ENCODE results near the gene RPS18. TPM values are rescaled to one million over a fixed set of nuclear protein-coding genes. Genes with fewer than 3 reads are reported as not detected.

Gene RPS18
- total RNA-seq, 1 experiment from 2014 or later, result 4,062 TPM

- Histone ChIP-seq H3K4me1 (ENCODE audit: control insufficient read depth in 1 of 2, insufficient read depth in 2 of 2, low read length in 2 of 2) (peaks cover 43 to 62% of the 10 kb centered on the region in 2 experiments), H4K20me1 (ENCODE audit: insufficient read depth) (peaks cover 20% of the 10 kb centered on the region), H3K4me3 (replicated peaks in 1 of 2; ENCODE audit: low read depth in 1 of 2, low read length in 2 of 2) (no peak overlapping the region), H3K9me2 (ENCODE audit: insufficient read depth) (no peaks in the 10 kb centered on the region), H3K9me3 (ENCODE audit: control insufficient read depth in 1 of 2, insufficient read depth in 1 of 2, low read depth in 1 of 2, low read length in 2 of 2) (no peaks in the 10 kb centered on the region), H3K4me2 (ENCODE audit: low read length) (no peak overlapping the region), H3K79me2 (ENCODE audit: insufficient read depth, low read length) (peaks cover 31% of the 10 kb centered on the region), H3K27ac (ENCODE audit: low read depth, low read length) (peak overlapping the region; percentile 82), H3K27me3 (ENCODE audit: insufficient read depth, low read length) (no peaks in the 10 kb centered on the region), H2AFZ (ENCODE audit: low read depth, low read length, poor library complexity, severe bottlenecking) (no peak overlapping the region), H3K36me3 (ENCODE audit: control insufficient read depth in 1 of 2, insufficient read depth in 2 of 2, low read length in 2 of 2) (peaks cover 25 to 51% of the 10 kb centered on the region in 2 experiments), H3K9ac (ENCODE audit: low read length) (no peak overlapping the region)
- intact Hi-C loops (cut with micrococcal nuclease), result loop anchor here (1.0 kb wide), 1 partner anchor 67 kb away; no protein-coding TSS in a partner anchor
- no peak for DNase-seq (ENCODE audit: low read depth, low spot score)
- CTCF ChIA-PET, result interaction anchor here (1.3 to 1.8 kb wide), 2 partner anchors 21 to 129 kb away, joined by 3 to 9 read pairs; partner anchors contain the start of gene RGL2
- POLR2A ChIA-PET, result interaction anchor here (1.3 to 2.4 kb wide), 4 partner anchors 20 to 129 kb away, joined by 3 to 11 read pairs (median 6); no protein-coding TSS in a partner anchor
- TF ChIP-seq TCF7L2 (IDR thresholded peaks at IDR 0.05; ENCODE audit: borderline replicate concordance, extremely low read depth, insufficient read depth, insufficient read length) (no peak), POLR2A (IDR thresholded peaks at IDR 0.05; ENCODE audit: borderline replicate concordance, extremely low read depth, insufficient read depth, insufficient read length) (no peak), CEBPB (IDR thresholded peaks at IDR 0.05; ENCODE audit: low read depth) (no peak), POLR2AphosphoS5 (IDR thresholded peaks at IDR 0.05; ENCODE audit: low read depth, low read length) (no peak)
- RAD21 ChIA-PET (ENCODE audit: low non-redundant PET in 1 of 2, low total read pairs in 2 of 2, uncharacterized antibody in 2 of 2, unreplicated experiment in 2 of 2), result no interaction called here
- ATAC-seq, result no peak
- BruUV-seq (replicated peaks), result no TSS peak
Measured at GRCh38 chr6:33278392-33278741, 6.5 kb downstream of the RPS18 start.

- H3K4me1 ChIP-seq (ENCODE audit: control insufficient read depth in 1 of 2, insufficient read depth in 2 of 2, low read length in 2 of 2), result peaks cover 39 to 57% of the 10 kb centered on the region in 2 experiments
- H3K9me3 ChIP-seq (ENCODE audit: control insufficient read depth in 1 of 2, insufficient read depth in 1 of 2, low read depth in 1 of 2, low read length in 2 of 2), result no peaks in the 10 kb centered on the region
- RAD21 ChIA-PET (ENCODE audit: low non-redundant PET in 1 of 2, low total read pairs in 2 of 2, uncharacterized antibody in 2 of 2, unreplicated experiment in 2 of 2), result no interaction called here
- no peak overlapping the region for H3K9ac ChIP-seq (ENCODE audit: low read length)
- CTCF ChIA-PET, result interaction anchor here (1.2 to 1.3 kb wide), 2 partner anchors 10 to 128 kb away, joined by 3 to 5 read pairs; partner anchors contain the start of genes PFDN6 and WDR46
- BruUV-seq (replicated peaks), result no TSS peak
- ATAC-seq (no peak), DNase-seq (ENCODE audit: low read depth, low spot score) (no peak)
- H3K79me2 ChIP-seq (ENCODE audit: insufficient read depth, low read length), result peaks cover 27% of the 10 kb centered on the region
- POLR2A ChIA-PET, result interaction anchor here (1.3 to 2.4 kb wide), 2 partner anchors 30 to 39 kb away, joined by 3 to 11 read pairs; no protein-coding TSS in a partner anchor
- H3K27ac ChIP-seq (ENCODE audit: low read depth, low read length), result peak overlapping the region; percentile 82
- TF ChIP-seq ZNF274 (IDR thresholded peaks at IDR 0.05; ENCODE audit: low read depth, low read length) (no peak), SIN3A (IDR thresholded peaks at IDR 0.05; ENCODE audit: low read depth) (no peak), ZFX (IDR thresholded peaks at IDR 0.05) (no peak), POLR2A (IDR thresholded peaks at IDR 0.05; ENCODE audit: borderline replicate concordance, extremely low read depth, insufficient read depth, insufficient read length) (no peak), ZBTB33 (IDR thresholded peaks at IDR 0.05; ENCODE audit: extremely low read depth, insufficient replicate concordance, low read length) (no peak)
- H3K4me3 ChIP-seq (replicated peaks in 1 of 2; ENCODE audit: low read depth in 1 of 2, low read length in 2 of 2), result no peak overlapping the region
- peaks cover 16% of the 10 kb centered on the region for H4K20me1 ChIP-seq (ENCODE audit: insufficient read depth)
- no peaks in the 10 kb centered on the region for H3K9me2 ChIP-seq (ENCODE audit: insufficient read depth)
- peaks cover 25 to 51% of the 10 kb centered on the region in 2 experiments; a peak in 3 of 4 replicates for H3K36me3 ChIP-seq (ENCODE audit: control insufficient read depth in 1 of 2, insufficient read depth in 2 of 2, low read length in 2 of 2)
- no peaks in the 10 kb centered on the region for H3K27me3 ChIP-seq (ENCODE audit: insufficient read depth, low read length)
- H3K4me2 ChIP-seq (ENCODE audit: low read length), result no peak overlapping the region
- intact Hi-C loops (cut with micrococcal nuclease), result loop anchor here (1.0 kb wide), 1 partner anchor 66 kb away; no protein-coding TSS in a partner anchor
- no peak overlapping the region for H2AFZ ChIP-seq (ENCODE audit: low read depth, low read length, poor library complexity, severe bottlenecking)
Measured at GRCh38 chr6:33278810-33279209, 6.9 kb downstream of the RPS18 start.
